ENCODE measurements around the gene HES1.
"Not testable (repeated sequence)": the region's sequence is repeated elsewhere in the genome, so short reads cannot be mapped to it uniquely, and the experiment has no call there.

Gene HES1

DNA sequence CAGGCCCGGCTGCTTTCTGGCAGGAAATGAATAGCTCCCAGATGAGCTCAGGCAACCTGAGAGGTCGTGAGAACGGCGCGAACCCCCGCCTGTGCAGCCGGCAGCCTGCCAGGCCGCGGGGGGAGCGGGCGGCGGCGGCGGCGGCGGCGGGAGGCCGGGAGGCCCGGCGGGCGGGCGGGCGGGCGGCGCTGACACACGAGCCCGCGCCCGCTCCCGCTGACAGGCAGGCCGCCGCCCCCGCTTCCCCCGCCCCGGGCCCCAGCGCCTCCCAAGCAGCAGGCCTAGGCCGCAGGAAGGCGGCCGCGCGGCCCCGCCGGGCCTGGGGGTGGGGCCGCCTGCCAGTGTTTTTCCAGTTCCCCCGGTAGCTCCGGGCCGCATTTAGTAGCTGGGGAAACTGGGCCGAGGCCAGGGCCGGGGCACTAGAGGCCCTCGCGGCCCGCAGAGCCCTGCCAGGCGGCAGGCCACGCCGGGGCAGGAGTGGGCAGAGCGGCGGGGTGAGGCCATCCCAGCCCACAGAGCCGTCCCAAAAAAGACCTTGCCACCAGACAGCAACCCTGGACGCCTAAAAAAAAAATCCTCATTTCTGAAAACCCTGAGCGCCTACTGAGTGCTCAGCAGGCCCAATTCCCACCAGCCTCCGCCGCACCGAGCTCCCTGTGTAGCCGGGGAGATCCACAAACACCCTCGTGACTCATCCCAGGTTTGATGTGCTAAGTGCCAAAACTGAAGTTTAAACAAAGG is 5.6 kb downstream of the HES1 start:
- peak; percentile 96 for DNase-seq

DNA sequence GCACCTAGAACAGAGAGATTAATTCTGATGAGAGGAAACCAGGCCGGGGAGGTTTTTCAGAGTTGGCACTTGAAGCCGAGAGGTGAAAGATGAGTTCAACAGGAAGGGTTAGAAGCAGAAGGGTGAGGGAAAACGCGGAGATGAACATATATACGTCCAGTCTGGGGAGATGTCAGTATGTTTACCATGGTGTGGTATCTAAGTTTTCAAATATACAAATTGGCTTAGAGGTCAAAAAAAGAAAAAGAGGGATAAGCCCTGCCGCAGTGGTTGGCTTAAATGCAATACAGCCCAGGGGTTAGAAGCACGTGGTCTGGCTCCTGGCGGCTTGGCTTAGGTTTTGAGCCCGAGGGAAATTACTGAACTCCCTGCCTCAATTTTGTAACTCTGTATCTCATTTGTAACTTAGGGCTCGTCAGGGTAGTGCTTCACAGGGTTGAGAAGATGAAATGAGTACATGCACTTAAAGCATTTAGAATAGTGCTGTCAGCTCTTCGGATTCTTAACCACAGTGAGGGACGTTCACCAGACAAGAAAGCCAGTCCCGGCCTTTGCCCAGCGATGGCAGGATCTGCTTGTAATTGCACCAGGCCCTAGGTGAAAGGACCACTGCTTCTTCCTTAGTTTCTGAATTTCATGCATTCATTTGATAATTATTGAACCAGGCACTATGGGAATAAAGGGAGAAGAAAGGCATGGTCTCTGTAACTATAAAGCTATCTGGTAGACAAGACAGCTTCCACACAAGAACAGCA is 6.4 kb downstream of the HES1 start:
- DNase-seq = peak; percentile 55

DNA sequence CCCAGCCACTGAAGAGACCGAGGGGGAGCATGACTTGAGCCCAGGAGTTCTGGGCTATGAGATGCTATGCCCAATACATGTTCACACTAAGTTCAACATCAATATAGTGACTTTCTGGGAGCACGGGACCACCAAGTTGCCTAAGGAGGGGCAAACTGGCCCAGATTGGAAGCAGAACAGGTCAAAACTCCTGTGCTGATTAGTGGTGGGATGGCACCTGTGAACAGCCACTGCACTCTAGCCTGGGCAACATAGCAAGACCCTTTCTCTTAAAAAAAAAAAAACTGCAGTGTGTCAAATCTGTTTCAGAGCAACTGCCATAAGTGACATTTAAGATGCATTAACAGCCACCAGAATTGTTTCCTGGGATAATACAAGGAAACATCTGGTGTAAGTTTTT is 9.8 kb downstream of the HES1 start:
- no peak for DNase-seq

- DNase-seq = no peak
These were observed 11.7 kb downstream of the HES1 start for GRCh38 chr3:194147679-194148078.

DNA sequence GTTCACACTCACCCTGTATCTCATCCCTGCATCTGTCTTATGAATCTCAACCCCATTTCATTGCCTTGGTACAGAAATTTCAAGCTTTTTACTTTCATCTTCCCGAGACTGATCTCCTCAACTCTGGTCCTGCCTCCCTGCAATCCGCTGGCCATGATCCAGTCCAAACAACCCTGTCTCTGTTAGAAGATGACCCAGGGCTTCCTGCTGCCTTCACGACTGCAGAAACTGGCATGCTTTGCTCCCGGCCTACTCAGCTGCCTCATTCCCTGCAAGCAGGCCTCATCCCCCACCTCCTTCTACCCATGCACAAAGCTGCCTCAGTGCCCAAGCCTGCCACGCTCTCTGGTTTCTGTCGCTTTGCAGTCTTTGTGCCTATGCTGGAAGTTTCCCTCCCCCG is 12.4 kb downstream of the HES1 start:
- DNase-seq = peak; percentile 69

DNA sequence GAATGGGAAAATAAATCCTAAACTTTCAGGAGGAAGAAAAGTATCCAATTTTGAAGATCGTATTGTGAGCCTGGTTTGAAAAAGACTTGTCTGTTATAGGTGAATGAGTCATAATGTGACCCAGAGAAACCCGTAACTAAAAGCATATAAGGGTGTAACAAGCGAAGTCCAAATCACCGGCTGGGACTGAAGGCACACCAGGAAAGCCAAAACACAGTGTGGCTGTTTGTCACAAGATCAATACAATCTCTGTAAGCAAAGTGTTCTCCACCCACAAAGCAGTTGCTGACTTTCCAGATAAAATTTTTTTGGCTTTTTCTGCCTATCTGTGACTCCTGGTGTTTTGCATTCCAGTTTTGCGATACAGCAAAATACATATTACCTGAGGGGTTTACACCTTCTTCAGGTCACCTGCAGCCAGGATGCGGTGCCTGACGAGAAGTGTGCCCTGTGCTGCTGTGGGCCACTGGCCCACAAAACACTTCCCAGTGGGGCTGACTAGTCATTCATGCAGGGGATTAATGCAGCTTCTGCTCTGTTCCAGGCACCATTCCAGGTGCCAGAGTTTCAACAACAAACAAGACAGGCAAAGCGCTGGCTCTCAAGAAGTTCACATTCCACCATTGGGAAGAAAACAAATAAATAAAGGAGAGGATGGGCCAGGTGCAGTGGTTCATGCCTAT is 14.4 kb downstream of the HES1 start:
- DNase-seq = no peak

GRCh38 chr3:194150935-194151302 is 15.0 kb downstream of the HES1 start:
- DNase-seq = not testable (repeated sequence)

DNA sequence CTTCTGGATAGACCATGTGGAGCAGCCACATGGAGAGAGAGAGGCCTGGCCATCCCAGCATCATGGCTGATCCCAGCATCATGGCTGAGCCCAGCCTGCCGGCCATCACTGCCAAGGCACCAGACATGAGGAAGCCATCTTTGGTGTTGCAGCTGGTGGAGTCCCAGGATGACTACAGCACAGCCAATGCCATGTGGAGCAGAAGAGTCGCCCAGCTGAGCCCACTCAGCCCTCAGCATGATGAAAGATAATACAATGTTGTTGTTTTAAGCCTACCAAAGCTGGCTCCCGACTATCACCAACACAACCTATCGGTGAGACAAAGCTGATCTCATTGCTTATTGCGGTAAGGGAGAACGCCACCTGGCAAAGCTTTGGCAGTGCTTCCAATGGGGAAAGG is 18.4 kb downstream of the HES1 start:
- DNase-seq = no peak

DNA sequence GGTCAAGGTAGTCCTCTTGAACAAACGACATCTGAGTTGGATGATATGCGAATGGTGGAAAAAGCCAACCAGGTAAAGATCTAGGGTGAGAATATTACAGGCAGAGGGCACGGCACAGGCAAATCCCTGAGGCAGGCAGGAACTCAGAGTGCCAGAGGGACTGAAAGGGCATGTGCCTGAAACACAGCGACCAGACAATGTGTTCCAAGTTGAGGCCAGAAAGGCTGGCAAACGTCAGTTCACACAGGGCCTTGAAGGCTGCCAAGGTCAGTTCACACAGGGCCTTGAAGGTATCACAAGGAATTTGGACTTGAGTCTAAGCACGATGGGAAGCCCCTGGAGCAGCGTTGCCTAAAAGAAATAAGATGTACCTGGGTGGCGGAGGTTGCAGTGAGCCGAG is 20.1 kb downstream of the HES1 start:
- DNase-seq = no peak

- DNase-seq = no peak
These were observed 23.0 kb downstream of the HES1 start for GRCh38 chr3:194158942-194159439.

DNA sequence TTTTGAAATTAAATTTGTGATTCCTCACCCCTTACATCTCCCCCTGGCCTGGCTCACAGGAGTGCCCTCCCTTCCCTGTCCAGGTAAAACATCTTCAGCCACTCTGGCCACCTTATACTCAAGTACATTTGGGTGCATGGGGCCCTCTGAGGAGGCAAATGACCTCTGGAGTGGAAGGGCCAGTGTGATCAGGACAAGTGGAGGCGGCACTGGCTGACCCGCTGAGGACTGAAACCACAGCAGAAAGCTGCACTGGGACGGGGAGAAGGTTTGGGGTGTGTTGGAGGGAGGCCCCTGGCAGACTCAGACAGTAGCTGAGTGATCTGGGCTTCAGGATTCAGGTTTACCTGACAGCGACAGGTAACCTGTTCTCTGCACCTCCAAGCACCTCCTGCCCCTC is 24.2 kb downstream of the HES1 start:
- DNase-seq = no peak

- no peak for DNase-seq
These were observed 25.4 kb downstream of the HES1 start for GRCh38 chr3:194161131-194162045.

DNA sequence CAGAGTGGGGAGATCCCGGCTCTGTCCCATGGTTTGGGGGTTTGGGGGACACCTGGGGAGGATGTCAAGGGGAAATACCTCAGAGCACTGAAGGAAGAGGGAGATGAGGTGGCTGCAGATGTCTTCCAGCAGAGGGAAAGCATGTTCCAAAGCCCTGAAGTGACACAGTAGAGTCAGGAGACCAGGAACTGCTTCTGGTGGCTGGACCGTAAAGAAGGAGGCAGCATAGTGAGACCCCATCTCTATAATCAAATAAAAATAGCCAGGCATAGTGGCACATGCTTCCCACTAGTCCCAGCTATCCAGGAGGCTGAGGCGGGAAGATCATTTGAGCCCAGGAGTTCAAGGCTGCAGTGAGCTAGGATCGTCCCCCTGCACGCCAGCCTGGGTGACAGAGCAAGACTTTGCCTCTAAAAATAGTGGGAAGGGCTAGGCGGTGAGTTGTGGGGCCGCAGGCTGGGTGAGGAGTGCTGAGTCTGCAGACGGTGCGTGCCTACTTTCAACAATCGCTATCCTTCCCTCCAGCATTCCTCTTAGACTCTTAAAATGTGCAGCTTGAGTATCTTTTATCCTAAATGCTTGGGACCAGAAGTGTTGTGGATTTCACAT is 26.2 kb downstream of the HES1 start:
- DNase-seq = no peak

DNA sequence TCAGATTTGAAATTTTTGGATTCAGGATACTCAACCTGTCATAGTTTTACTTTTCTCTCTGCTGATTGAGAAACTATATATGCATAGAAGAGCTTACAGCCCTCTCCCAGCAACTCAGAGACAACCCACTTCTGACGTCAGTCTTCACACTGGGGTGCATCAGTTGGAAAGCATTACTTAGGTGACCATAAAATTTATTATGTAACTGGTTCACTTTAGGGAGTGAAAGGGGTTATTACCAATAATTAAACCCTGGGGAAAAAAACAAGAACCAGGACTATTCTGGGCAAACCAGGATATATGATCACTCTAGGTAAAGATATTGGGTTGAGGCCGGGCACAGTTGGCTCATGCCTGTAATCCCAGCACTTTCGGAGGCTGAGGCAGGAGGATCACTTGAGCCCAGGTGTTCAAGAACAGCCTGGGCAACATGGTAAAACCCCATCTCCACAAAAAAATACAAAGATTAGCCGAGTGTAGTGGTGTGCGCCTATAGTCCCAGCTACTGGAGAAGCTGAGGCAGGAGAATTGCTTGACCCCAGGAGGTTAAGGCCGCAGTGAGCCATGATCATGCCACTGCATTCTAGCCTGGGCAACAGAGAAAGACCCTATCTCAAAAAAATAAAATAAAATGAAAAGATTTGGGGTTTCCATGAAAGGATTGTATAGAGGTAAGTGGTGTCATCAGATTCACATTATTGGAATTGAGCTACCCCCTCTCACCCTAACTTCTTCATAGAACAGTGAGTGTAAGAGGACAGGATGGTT is 27.1 kb downstream of the HES1 start:
- no peak for DNase-seq

DNA sequence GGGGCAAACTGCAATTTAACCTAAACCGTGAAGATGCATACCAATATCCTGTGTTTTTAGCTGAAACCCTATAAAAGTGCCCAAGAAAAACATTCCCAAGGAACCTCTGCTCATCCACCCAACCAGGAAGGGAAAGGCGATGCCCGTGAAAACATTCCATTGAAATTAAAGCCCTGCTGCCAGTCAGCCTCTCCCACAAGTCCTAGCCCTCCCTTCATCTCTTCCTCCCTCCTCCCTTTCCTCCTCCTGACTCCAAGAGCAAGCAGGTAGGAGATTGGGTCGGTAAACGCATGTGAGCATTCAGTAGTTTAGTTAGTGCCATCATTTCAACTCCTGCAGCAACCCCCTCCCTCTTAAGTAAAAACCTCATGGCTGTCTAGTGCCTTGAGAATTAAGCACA is 27.7 kb downstream of the HES1 start:
- no peak for DNase-seq

GRCh38 chr3:194164861-194165260 is 28.9 kb downstream of the HES1 start:
- no peak for DNase-seq

DNA sequence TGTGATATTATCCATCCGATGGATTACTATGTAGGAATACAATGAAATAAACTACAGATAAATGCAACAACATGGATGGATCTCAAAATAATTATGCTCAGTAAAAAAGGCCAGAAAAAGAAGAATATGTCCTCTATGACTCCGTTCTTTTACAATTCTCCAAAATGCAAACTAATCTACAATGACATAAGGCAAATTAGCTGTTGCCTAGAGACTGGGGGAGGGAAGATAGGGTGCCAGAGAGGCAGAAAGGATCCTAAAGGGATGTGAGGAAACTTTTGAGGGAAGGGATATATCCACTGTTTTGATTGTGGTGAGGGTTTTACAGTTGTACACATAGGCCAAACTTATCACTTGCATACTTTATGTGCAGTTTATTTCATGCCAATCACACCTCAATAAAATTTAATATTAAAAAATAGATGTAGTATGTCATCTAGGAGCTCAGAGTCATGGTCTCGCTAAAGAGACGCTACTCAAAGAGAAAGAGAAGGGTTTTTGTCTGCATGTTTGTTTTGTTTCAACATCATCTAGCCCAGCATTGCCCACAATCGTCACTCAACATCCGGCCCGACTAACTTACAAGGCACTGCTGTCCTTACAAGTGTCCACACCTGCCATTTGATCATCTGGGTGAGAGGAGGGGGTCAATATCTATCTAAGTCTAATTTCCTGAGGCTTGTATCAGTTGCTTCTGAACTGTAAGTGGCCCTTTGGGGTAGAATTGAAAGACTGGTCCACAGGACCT is 29.5 kb downstream of the HES1 start:
- no peak for DNase-seq

GRCh38 chr3:194166682-194167479 is 30.9 kb downstream of the HES1 start:
- peak; percentile 32 for DNase-seq

DNA sequence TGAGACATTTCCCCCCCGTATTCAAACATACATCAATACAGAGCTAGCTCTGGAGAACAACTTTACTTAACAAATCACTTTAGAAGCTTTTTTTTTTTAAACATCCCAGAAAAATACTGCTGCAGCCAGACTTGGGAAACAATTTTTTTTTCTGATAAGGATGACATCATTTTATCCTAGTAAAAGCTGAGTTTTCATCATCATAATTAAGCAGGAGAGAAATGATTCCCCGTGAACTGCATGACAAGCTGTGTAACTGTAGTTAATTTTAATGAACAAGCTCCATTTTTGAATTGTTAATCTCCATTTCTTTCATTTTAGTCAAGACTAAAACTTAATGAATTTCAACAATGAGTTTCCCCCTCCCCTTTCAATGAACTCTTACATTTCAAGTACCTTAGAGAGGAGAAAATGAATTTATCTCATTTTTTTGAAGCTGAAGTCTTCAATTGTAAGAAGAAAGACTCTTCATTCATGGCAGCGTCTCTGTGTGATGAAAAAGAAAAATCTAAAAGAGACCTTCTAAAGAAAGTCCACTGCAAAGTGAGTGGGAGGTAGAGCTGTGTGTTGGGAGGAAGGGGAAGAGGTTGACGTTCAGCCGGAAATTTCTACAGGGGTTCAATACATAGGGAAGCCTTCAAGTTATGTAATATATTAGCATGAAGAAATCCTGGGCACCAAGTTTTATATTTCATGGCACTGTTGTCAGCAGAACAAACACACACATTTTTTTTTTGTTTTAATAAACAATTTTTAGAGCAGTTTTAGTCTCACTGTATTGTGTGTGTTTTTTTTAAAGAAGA is 31.7 kb downstream of the HES1 start:
- DNase-seq = no peak

Data from fibroblast of upper back skin (primary cell).